ENCODE measurements around the gene WDR77. TPM values are rescaled to one million over a fixed set of nuclear protein-coding genes. Genes with fewer than 3 reads are reported as not detected.

WDR77 gene
- total RNA-seq, 1 donor from 2014 or later: 44.7 TPM

- intact Hi-C loops (cut with micrococcal nuclease): no loop called here
Observed at GRCh38 chr1:111442457-111442856, 6.6 kb downstream of the WDR77 start.

GRCh38 chr1:111441573-111442192 lies 7.4 kb downstream of the WDR77 start:
- intact Hi-C loops (cut with micrococcal nuclease): loop anchor here (1.0 to 2.0 kb wide), 2 partner anchors 219 to 244 kb away; no protein-coding TSS in a partner anchor

- intact Hi-C loops (cut with micrococcal nuclease): loop anchor here (2.0 kb wide), 1 partner anchor 217 kb away; no protein-coding TSS in a partner anchor
Observed at GRCh38 chr1:111439461-111440351, 9.3 kb downstream of the WDR77 start.

GRCh38 chr1:111436726-111437125 lies 12.3 kb downstream of the WDR77 start:
- intact Hi-C loops (cut with micrococcal nuclease): no loop called here

GRCh38 chr1:111424281-111424680 lies 24.8 kb downstream of the WDR77 start:
- intact Hi-C loops (cut with micrococcal nuclease): no loop called here

- intact Hi-C loops (cut with micrococcal nuclease): no loop called here
Observed at GRCh38 chr1:111422546-111423391, 26.3 kb downstream of the WDR77 start.

GRCh38 chr1:111420377-111420776 lies 28.7 kb downstream of the WDR77 start:
- intact Hi-C loops (cut with micrococcal nuclease): no loop called here

- intact Hi-C loops (cut with micrococcal nuclease): no loop called here
Observed at GRCh38 chr1:111419037-111419436, 30.0 kb downstream of the WDR77 start.

GRCh38 chr1:111417755-111418154 lies 31.3 kb downstream of the WDR77 start:
- intact Hi-C loops (cut with micrococcal nuclease): no loop called here

- intact Hi-C loops (cut with micrococcal nuclease): no loop called here
Observed at GRCh38 chr1:111415461-111415860, 33.6 kb downstream of the WDR77 start.

GRCh38 chr1:111414756-111415155 lies 34.3 kb downstream of the WDR77 start:
- intact Hi-C loops (cut with micrococcal nuclease): no loop called here

- intact Hi-C loops (cut with micrococcal nuclease): no loop called here
Observed at GRCh38 chr1:111412839-111413238, 36.2 kb downstream of the WDR77 start.

- intact Hi-C loops (cut with micrococcal nuclease): no loop called here
Observed at GRCh38 chr1:111407301-111407700, 41.8 kb downstream of the WDR77 start.

- intact Hi-C loops (cut with micrococcal nuclease): no loop called here
Observed at GRCh38 chr1:111406321-111406768, 42.7 kb downstream of the WDR77 start.

- intact Hi-C loops (cut with micrococcal nuclease): no loop called here
Observed at GRCh38 chr1:111404588-111404987, 44.5 kb downstream of the WDR77 start.

- intact Hi-C loops (cut with micrococcal nuclease): no loop called here
Observed at GRCh38 chr1:111402083-111402482, 47.0 kb downstream of the WDR77 start.

- intact Hi-C loops (cut with micrococcal nuclease): loop anchor here (1.0 kb wide), 1 partner anchor 177 kb away; no protein-coding TSS in a partner anchor
Observed at GRCh38 chr1:111399792-111400610, 49.1 kb downstream of the WDR77 start.

- intact Hi-C loops (cut with micrococcal nuclease): no loop called here
Observed at GRCh38 chr1:111392460-111392945, 56.6 kb downstream of the WDR77 start.

GRCh38 chr1:111392042-111392441 lies 57.0 kb downstream of the WDR77 start:
- intact Hi-C loops (cut with micrococcal nuclease): no loop called here

Measured in T-helper 2 cell treated with Interferon-gamma antibody and Interleukin-4, amounts not matched to agents 100 ng/mL and 5 ng/mL, for 36 hours (primary cell).